Stimulated activated CD8-positive, alpha-beta memory T cell treated with anti-CD3 and anti-CD28 coated beads, Interleukin-15, amount 100 ng/mL, for 1 hour (primary cell): ENCODE results near the gene SON.
"Not testable (repeated sequence)": the region's sequence is repeated elsewhere in the genome, so short reads cannot be mapped to it uniquely, and the experiment has no call there.

ENCODE experiments used
- DNase-seq: peaks from one replicate; pipeline ENCODE4 v3.0.0-alpha.2; 2020; ENCODE audit warnings: low read depth

Gene SON

GRCh38 chr21:33542640-33543504 lies at the start of gene SON:
Gene SON, plus strand, starts transcription at chr21:33543038. Its CDS starts 55 bp downstream, at chr21:33543093.
- DNase-seq = peak; percentile 91

DNA sequence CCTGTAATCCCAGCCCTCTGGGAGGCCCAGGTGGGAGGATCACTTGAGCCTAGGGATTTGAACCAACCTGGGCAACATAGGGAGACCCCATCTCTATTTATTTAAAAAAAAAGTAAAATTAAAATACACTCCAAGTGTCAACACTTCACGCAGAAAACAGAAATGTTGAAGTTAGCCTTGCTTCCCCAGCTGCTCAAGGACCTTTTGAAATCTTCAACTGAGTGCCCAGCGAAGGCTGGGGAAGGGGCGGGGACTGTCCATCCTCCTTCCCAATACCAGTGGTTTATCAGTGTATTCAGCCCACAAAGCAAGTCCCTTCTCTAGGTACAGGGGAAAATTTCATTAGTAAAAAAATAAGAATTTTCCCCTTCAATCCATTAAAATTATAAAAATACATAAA lies 49.1 kb upstream of the SON start:
- no peak for DNase-seq

- no peak for DNase-seq
Measured at GRCh38 chr21:33495743-33496142, 47.1 kb upstream of the SON start.

DNA sequence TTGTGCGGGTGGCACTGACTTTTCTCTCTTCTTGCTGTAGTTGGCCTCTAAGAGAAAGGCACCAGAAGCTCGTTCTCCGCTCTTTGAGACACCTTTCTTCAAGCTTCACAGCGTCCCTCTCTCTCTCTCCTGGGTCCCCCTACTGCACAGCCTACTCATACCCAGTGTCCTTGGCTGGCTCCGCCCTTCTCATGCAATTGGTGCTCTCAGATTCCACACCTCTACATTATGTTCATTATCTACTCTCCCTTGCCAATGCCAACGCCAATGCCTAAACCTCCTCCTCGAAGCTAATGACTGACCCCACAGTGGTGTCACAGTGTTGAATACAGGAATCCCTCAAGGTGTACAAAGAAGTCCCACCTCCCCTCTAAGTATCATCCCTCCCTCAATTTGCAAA lies 46.5 kb upstream of the SON start:
- no peak for DNase-seq

GRCh38 chr21:33505833-33506232 lies 37.0 kb upstream of the SON start:
- DNase-seq = no peak

DNA sequence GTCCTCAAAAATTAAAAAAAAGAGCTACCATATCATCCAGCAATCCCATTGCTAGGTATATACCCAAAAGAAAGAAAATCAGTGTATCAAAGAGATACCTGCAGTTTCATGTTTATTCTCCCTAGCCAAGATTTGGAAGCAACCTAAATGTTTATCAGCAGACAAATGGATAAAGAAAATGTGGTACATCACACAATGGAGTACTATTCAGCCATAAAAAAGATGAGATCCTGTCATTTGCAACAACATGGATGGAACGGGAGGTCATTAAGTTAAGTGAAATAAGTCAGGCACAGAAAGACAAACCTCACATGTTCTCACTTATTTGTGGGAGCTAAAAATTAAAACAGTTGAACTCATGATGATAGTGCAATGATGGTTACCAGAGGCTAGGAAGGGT lies 35.8 kb upstream of the SON start:
- not testable (repeated sequence) for DNase-seq

DNA sequence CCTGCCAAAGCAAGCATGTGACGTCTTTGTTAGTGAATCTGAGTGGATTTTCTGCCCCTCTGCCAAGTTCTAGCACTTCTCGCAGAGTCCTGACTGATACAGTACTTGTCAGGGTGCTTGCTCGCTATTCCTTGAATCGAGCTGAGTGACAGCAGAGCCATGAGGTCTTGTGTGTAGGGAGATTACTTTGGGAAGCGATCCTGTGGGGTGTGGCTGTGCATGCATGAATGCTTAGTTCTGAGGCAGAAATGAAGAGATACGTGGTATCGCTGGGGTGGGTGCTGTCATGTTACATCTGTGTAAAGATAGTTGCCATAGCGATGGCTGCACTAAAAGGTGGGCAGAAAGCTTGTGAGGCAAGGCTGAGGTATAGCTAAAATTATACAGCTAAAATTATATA lies 32.0 kb upstream of the SON start:
- DNase-seq = no peak

DNA sequence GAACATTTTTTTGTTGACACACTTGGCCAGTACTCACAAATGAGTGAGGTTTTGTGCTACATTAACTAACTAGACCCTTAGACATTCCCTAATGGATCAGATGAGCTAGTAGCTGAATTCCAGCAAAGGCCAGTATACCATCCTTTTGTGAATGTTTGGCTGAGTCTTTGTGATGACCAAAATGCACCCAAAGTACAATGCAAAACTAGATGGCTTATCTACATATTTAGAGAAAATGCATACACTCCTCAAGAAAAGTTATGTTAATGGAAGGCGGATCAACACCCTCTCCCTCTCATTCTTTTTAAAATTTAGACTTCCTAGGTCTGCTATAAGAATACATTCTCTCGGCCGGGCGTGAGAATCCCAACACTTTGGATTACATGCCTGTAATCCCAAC lies 31.2 kb upstream of the SON start:
- no peak for DNase-seq

DNA sequence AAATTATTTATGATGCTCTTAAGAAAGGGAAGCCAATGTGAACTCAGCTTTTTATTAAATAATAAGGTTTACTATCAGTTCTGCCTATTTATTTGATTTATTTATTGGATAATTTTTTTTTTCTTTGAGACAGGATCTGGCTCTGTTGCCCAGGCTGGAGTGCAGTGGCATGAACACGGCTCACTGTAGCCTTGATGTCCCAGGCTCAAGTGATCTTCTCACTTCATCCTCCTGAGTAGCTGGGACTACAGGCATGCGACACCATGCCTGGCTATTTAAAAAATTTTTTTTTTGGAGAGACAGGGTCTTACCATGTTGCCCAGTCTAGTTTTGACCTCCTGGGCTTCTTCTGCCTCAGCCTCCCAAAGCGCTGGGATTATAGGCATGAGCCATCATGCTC lies 30.4 kb upstream of the SON start:
- DNase-seq = no peak

GRCh38 chr21:33514229-33514628 lies 28.6 kb upstream of the SON start:
- DNase-seq = no peak

DNA sequence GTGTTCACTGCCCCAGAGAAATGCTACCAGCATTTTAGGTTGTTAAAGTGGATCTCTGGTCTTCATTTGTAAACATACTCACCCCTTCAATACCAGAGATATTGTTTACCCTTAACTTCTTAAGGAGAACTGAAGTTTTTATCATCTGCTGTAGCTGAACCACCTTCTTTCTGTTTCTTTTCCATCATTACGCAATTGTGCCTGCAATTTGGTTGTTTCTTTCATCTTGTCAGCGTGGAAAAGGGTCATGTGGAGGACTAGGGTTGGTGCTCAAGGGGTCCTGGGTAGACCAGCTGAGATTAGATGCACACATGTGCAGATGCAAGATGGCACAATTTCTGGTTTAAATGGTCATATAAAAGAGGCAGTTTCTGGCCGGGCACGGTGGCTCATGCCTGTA lies 23.9 kb upstream of the SON start:
- no peak for DNase-seq

- DNase-seq = no peak
Measured at GRCh38 chr21:33522297-33522952, 20.4 kb upstream of the SON start.

DNA sequence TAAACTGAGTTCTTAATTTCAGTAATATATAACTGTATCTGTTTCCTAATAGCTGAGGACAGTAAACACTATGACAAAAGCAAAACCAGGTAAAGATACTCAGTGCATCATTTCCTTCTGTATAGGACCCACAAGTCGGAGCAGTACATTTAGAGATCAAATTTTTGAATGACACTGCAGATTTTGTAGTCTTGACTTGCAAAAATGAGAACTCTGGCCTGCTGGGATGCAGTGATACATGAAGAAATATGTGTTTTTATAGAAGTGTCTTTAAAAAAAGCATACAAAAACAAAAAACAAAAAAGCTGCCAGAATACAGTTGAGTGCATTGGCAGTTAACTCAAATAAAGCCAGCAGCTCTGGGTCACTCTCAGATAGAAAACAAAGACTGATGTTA lies 19.9 kb upstream of the SON start:
- DNase-seq = no peak

DNA sequence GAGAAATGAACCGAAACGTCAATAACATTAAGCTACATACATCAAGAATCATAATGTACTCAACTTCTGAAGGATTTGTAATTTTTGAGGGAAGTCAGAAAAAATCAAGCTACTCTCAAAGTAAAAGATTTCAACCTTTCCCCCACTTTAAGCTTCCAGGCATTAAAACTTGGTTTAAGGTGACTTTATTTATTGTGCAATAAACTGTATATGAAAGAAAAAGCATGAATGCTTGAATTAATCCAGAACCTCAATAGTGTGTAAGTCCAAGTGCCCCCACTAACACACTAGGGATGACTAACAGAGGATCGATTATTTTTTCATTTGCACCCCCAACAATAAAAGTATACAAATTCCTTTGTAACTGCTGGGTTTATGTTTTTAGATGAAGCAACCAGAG lies 11.8 kb upstream of the SON start:
- DNase-seq = no peak

DNA sequence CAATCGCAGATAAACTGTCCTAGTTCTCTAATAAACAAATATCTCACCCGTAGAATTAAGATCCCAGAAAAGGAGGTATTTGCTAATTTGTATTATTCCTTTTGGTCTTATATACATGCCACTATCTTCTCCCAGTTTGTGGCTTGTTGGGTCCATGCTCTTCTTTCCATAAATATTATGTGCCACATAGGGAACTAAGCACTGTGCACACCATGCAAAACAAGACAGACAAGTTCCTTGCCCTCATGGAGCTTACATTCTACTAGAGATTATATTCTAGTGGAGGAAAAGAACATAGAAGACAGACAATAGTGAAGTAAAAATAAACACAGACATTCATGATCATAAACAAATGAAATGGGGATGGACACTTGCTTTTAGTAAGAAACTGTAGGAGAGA lies 5.6 kb upstream of the SON start:
- no peak for DNase-seq

DNA sequence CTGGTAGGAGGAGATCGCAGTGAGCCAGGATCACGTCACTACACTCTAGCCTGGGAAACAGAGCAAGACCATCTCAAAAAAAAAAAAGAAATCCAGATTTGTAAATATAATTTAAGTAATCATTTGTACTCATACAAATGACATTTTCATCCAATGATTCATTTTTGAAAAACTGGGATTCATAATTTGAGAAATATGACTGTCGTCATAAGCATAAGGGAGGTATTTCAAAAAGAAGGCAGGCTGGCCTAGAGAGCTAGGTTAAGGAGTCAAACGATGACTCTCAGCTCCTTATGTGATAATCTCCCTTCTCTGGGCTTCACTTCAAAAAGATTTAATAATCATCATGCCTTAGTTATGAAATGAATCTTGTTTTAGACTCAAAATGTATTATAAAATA lies 3.2 kb upstream of the SON start:
- DNase-seq = no peak

DNA sequence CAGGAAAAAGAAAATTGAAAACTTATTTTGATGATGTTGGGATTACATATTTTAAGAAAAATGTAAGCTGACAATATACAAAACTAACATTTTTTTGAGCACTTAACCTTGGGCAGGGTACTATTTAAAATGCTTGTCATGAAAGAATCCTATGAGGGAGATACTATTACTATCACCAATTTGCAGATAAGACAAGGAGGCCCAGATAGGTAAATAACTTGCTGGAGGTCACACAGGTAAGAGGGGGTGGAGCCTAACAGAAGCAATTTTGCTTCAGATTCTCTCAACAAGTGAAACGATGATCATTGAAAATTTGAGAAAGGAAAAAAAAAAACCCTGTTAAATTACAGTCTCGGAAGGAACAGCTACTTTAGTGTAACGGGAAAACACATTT lies 2.1 kb upstream of the SON start:
- DNase-seq = no peak

GRCh38 chr21:33541105-33541711 lies 1.6 kb upstream of the SON start:
- DNase-seq = no peak

DNA sequence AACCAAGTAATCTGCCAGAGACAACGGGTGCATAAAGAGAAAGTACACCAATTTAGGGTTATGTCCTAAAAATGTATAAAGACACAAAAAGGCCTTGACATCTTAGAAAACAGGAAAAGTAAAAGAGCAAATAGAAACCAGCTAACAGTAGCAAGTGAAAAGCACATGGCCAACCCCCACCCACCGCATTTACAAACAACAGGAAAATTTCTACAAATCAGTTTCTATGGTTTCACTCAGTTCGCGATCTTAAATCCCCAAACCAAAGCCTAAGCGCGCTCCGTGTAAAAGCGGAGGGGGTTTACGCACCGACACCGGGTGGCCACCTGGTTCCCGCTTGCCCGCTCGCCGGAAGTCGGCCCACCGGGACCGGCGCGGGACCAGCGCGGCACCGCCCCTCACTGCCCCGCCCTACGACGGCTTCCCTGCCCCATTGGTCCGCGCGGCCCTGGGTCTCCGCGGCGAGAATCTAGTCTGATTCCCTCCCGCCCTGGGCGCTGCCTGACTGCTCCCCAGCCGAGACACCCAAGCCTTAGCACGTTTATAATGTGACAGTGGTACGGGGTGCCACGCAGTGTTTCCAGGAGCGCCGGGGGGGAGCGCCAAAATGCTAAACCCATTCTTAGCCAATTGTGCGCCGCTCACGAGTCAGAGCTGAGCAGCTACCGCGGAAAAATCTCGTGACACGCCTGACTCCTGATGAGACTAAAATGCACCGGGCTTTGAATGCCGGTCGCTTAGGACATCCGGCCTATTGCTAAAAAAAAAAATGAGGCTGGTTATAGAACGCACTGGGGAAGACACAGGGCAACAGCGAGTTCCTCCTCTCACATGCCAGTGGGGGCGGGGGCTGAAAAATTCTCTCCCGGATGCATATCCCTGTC lies 840 bp upstream of the SON start, which contains the start of gene GART:
TSS of gene GART (minus strand) at position 362 of the 884 bp plus-strand sequence. CDS start 2,802 bp downstream, outside the sequence.
- DNase-seq = peak; percentile 64

DNA sequence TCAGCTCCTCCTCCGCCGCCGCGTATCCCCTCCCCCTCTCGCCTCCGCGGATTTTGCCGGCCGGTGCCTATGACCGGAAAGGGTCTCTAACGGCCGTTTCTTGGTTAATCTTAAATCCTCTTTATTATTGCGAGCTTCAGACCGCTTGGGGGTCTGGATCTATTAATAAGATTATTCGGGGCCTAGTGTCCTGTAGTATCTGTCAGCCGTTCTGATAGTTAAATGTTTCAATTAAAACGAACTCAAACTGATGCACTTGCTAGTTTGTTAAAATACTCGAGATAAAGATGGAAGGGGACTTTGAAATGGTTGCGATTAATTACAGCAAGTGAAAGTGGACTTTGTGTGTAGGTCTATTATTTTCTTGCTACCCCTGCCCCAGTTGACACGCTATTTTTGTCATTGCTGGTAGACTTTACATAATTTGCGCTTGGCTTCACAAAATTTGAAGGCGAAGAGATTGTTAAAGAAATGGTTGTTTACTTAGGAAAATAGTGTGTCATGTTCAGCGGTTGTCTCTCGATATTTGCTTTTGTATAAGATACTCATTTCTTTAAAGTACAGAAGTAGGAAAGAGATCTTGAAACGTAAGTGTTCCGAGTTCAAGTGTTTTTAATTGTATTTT lies 779 bp downstream of the SON start:
- DNase-seq = no peak

GRCh38 chr21:33544451-33545195 lies 1.8 kb downstream of the SON start:
- DNase-seq = no peak
